IMR-90 (cell line): ENCODE measurements around the gene MMP24.

Source experiments
- FOS ChIP-seq: fragments of 150-350 bp; IDR thresholded peaks from 2 replicates; pipeline ENCODE4 v1.6.1; 2016; ENCODE audit warnings: low read depth, low read length
- POLR2A ChIP-seq: IDR thresholded peaks from 2 replicates; pipeline ENCODE4 v1.6.1; 2012; ENCODE audit warnings: mild to moderate bottlenecking, low read depth, low read length
- TF ChIP-seq, protein P1 (sequence below): conservative IDR thresholded peaks from 2 replicates; pipeline ENCODE4 v1.5.1; 2012; ENCODE audit warnings: mild to moderate bottlenecking, low read depth, low read length, improper control_type of control experiment
- TF ChIP-seq, protein P2 (sequence below): fragments of 150-350 bp; IDR thresholded peaks from 2 replicates; pipeline ENCODE4 v1.6.1; 2016; ENCODE audit warnings: low read depth, mild to moderate bottlenecking, low read length, moderate library complexity, borderline replicate concordance
- TF ChIP-seq, protein P3 (sequence below): fragments of 150-350 bp; IDR thresholded peaks from 2 replicates; pipeline ENCODE4 v1.6.1; 2017; ENCODE audit warnings: mild to moderate bottlenecking, antibody characterized with exemption, low read length, low read depth

DNA sequence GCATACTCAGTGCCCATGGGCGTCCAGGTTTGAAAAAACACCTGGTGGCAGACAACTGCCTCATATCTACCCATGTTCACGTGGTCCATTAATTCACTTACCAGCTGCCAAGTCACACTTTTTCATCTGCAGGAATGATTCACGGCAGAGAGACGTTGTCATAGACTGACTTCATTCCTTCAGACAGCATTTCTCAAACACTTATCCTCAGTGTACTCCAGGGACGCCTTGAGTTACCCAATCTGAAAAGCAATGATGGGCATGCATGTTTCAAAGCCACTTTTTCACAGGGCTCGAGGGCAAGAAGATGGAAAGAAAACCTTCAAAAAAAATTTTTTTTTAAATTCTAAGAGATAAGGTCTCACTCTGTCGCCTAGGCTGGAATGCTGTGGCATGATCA, 45.4 kb downstream of the MMP24 start:
- no peak for TF ChIP-seq POLR2A
- TF ChIP-seq, protein P1, sequence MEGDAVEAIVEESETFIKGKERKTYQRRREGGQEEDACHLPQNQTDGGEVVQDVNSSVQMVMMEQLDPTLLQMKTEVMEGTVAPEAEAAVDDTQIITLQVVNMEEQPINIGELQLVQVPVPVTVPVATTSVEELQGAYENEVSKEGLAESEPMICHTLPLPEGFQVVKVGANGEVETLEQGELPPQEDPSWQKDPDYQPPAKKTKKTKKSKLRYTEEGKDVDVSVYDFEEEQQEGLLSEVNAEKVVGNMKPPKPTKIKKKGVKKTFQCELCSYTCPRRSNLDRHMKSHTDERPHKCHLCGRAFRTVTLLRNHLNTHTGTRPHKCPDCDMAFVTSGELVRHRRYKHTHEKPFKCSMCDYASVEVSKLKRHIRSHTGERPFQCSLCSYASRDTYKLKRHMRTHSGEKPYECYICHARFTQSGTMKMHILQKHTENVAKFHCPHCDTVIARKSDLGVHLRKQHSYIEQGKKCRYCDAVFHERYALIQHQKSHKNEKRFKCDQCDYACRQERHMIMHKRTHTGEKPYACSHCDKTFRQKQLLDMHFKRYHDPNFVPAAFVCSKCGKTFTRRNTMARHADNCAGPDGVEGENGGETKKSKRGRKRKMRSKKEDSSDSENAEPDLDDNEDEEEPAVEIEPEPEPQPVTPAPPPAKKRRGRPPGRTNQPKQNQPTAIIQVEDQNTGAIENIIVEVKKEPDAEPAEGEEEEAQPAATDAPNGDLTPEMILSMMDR = no peak
- TF ChIP-seq, protein P2, sequence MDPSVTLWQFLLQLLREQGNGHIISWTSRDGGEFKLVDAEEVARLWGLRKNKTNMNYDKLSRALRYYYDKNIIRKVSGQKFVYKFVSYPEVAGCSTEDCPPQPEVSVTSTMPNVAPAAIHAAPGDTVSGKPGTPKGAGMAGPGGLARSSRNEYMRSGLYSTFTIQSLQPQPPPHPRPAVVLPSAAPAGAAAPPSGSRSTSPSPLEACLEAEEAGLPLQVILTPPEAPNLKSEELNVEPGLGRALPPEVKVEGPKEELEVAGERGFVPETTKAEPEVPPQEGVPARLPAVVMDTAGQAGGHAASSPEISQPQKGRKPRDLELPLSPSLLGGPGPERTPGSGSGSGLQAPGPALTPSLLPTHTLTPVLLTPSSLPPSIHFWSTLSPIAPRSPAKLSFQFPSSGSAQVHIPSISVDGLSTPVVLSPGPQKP = no peak
- TF ChIP-seq, protein P3, sequence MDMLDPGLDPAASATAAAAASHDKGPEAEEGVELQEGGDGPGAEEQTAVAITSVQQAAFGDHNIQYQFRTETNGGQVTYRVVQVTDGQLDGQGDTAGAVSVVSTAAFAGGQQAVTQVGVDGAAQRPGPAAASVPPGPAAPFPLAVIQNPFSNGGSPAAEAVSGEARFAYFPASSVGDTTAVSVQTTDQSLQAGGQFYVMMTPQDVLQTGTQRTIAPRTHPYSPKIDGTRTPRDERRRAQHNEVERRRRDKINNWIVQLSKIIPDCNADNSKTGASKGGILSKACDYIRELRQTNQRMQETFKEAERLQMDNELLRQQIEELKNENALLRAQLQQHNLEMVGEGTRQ = no peak
- TF ChIP-seq FOS = no peak
